Gastroesophageal sphincter (tissue), 3 donors: ENCODE results near the gene GOT1.

Experiments
- CTCF ChIP-seq, 4 experiments: fragments of 200-600 bp in 2 of 4; fragments of 450-650 bp in 2 of 4; sonication (generic) in 1 of 4; IDR thresholded peaks; one replicate each; pipeline ENCODE4 v1.5.1; 2017 to 2019; ENCODE audit warnings: antibody characterized with exemption in 4 of 4, mild to moderate bottlenecking in 2 of 4, moderate library complexity in 2 of 4
- EP300 ChIP-seq: sonication (generic); formaldehyde crosslinking; IDR thresholded peaks from one replicate; pipeline ENCODE4 v1.6.1; 2017; ENCODE audit warnings: antibody characterized with exemption, mild to moderate bottlenecking
- POLR2A ChIP-seq, 2 donors: fragments of 450-650 bp; IDR thresholded peaks; one replicate each; pipeline ENCODE4 v1.6.1; 2017; ENCODE audit warnings: antibody characterized with exemption in 2 of 2, mild to moderate bottlenecking in 2 of 2, moderate library complexity in 1 of 2
- POLR2AphosphoS5 ChIP-seq: sonication (generic); formaldehyde crosslinking; IDR thresholded peaks from one replicate; pipeline ENCODE4 v1.6.1; 2017; ENCODE audit warnings: antibody characterized with exemption

DNA sequence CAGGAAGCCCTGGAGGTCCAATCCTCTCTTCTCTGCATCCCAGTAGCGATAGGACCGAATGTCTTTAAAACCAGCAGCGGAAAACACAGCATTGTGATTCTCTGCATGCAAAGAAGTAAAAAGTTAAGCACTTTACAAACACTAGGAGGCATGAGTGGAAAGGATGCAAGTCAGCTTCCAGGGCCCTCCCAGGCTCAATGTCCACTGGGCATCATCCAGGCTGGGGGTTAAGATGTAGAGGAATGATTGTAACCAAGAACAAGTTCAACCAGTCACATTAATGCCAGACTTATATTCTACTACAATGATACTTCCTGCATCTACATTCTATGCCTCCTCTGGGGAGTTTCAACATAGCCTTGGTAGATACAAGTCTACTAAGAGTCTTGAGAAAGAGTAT is 24.3 kb downstream of the GOT1 start:
- TF ChIP-seq CTCF (IDR thresholded peaks at IDR 0.05) = no peak
- TF ChIP-seq POLR2A (IDR thresholded peaks at IDR 0.05) = no peak
- TF ChIP-seq POLR2AphosphoS5 = no peak
- TF ChIP-seq EP300 = no peak
